GM23338 (cell line): ENCODE data around the gene ZC3H12C. TPM values are rescaled to one million over a fixed set of nuclear protein-coding genes. Genes with fewer than 3 reads are reported as not detected.

Experiments used
- ATAC-seq: fragments of 200-7000 bp; cut with Tn5 transposase; 3 replicates; pipeline ENCODE4 v1.9.1; 2020
- DNase-seq: peaks from one replicate; pipeline ENCODE4 v3.0.0-alpha.2; 2015; ENCODE audit warnings: low spot score
- H2AFZ ChIP-seq: fragments of 200-600 bp; sonication (generic); 2 replicates; pipeline ENCODE4 v1.8.0; 2016; ENCODE audit warnings: antibody characterized with exemption, mild to moderate bottlenecking, moderate library complexity
- H3F3A ChIP-seq: fragments of 200-600 bp; sonication (generic); replicated peaks from 2 replicates; pipeline ENCODE4 v1.8.0; 2017; ENCODE audit warnings: antibody characterized with exemption, mixed run types, low read depth
- H3K27ac ChIP-seq: fragments of 200-600 bp; sonication (generic); 2 replicates; pipeline ENCODE4 v1.6.1; 2016; ENCODE audit warnings: low read depth
- H3K27me3 ChIP-seq: fragments of 200-600 bp; sonication (generic); 2 replicates; pipeline ENCODE4 v1.8.0; 2016; ENCODE audit warnings: mild to moderate bottlenecking, mixed run types, moderate library complexity; ENCODE audit not compliant: insufficient read depth
- H3K36me3 ChIP-seq: fragments of 200-600 bp; sonication (generic); 2 replicates; pipeline ENCODE4 v1.8.0; 2016; ENCODE audit warnings: mild to moderate bottlenecking; ENCODE audit not compliant: insufficient read depth
- H3K4me1 ChIP-seq: fragments of 200-600 bp; sonication (generic); 2 replicates; pipeline ENCODE4 v1.8.0; 2016; ENCODE audit warnings: mild to moderate bottlenecking, moderate library complexity; ENCODE audit not compliant: insufficient read depth
- H3K4me2 ChIP-seq: fragments of 200-600 bp; sonication (generic); 2 replicates; pipeline ENCODE4 v1.7.1; 2017; ENCODE audit warnings: mixed run types
- H3K4me3 ChIP-seq: fragments of 200-600 bp; sonication (generic); 2 replicates; pipeline ENCODE4 v1.6.1; 2016; ENCODE audit warnings: mixed run types
- H3K79me2 ChIP-seq: fragments of 200-600 bp; sonication (generic); replicated peaks from 2 replicates; pipeline ENCODE4 v1.8.0; 2017; ENCODE audit warnings: mild to moderate bottlenecking; ENCODE audit not compliant: insufficient read depth
- H3K9me2 ChIP-seq: fragments of 200-600 bp; sonication (generic); 2 replicates; pipeline ENCODE4 v1.8.0; 2017; ENCODE audit not compliant: insufficient read depth
- H4K20me1 ChIP-seq: fragments of 200-600 bp; sonication (generic); replicated peaks from 2 replicates; pipeline ENCODE4 v1.8.0; 2017; ENCODE audit warnings: mild to moderate bottlenecking; ENCODE audit not compliant: insufficient read depth
- H3K27ac Mint-ChIP-seq: 2 replicates; pipeline ENCODE4 v1.8.0; 2020; ENCODE audit warnings: inconsistent platforms, mild to moderate bottlenecking, moderate library complexity, mixed read lengths
- H3K27me3 Mint-ChIP-seq: 3 replicates; pipeline ENCODE4 v1.8.0; 2022; ENCODE audit warnings: low read depth, mild to moderate bottlenecking, moderate library complexity, mixed read lengths, inconsistent platforms; ENCODE audit not compliant: insufficient read depth, poor library complexity
- H3K36me3 Mint-ChIP-seq: 3 replicates; pipeline ENCODE4 v1.8.0; 2021; ENCODE audit warnings: low read depth, mild to moderate bottlenecking, inconsistent platforms, moderate library complexity, mixed read lengths
- H3K4me1 Mint-ChIP-seq: 3 replicates; pipeline ENCODE4 v1.8.0; 2020; ENCODE audit warnings: mild to moderate bottlenecking, inconsistent platforms, mixed read lengths
- H3K4me3 Mint-ChIP-seq: 3 replicates; pipeline ENCODE4 v1.8.0; 2021; ENCODE audit warnings: moderate library complexity, mild to moderate bottlenecking, inconsistent platforms, mixed read lengths
- H3K9me3 Mint-ChIP-seq: 3 replicates; pipeline ENCODE4 v1.8.0; 2020; ENCODE audit warnings: moderate library complexity, mild to moderate bottlenecking, inconsistent platforms, mixed read lengths
- CREB1 ChIP-seq: fragments of 250-450 bp; sonication (Bioruptor Pico); IDR thresholded peaks from 2 replicates; pipeline ENCODE4 v1.5.0; 2020; ENCODE audit warnings: low read depth, mild to moderate bottlenecking, moderate library complexity
- CTCF ChIP-seq, 2 experiments: fragments of 200-600 bp in 1 of 2; sonication (generic) in 1 of 2; conservative IDR thresholded peaks; 2 replicates each; pipeline versions ENCODE4 v1.5.1 to v1.6.1; 2016 to 2017; ENCODE audit warnings: antibody characterized with exemption in 2 of 2, low read depth in 2 of 2, mild to moderate bottlenecking in 2 of 2, moderate library complexity in 1 of 2
- ETS1 ChIP-seq: IDR thresholded peaks from 2 replicates; pipeline ENCODE4 v1.6.1; 2016; ENCODE audit warnings: antibody characterized with exemption
- EZH2 ChIP-seq: fragments of 200-600 bp; sonication (generic); IDR thresholded peaks from one replicate; pipeline ENCODE4 v1.8.0; 2017; ENCODE audit warnings: antibody characterized with exemption, mild to moderate bottlenecking, low read depth; ENCODE audit not compliant: unreplicated experiment
- EZH2phosphoT487 ChIP-seq: fragments of 200-600 bp; sonication (generic); IDR thresholded peaks from one replicate; pipeline ENCODE4 v1.8.1; 2018; ENCODE audit warnings: antibody characterized with exemption; ENCODE audit not compliant: unreplicated experiment
- JUNB ChIP-seq: IDR thresholded peaks from one replicate; pipeline ENCODE4 v1.6.1; 2016; ENCODE audit warnings: antibody characterized with exemption; ENCODE audit not compliant: unreplicated experiment
- NANOG ChIP-seq: IDR thresholded peaks from 2 replicates; pipeline ENCODE4 v1.6.1; 2016; ENCODE audit warnings: antibody characterized with exemption, borderline replicate concordance
- POLR2AphosphoS5 ChIP-seq: IDR thresholded peaks from 2 replicates; pipeline ENCODE4 v1.6.1; 2016; ENCODE audit warnings: antibody characterized with exemption, low read depth
- REST ChIP-seq: IDR thresholded peaks from one replicate; pipeline ENCODE4 v1.6.1; 2018; ENCODE audit warnings: antibody characterized with exemption; ENCODE audit not compliant: unreplicated experiment
- STAT1 ChIP-seq: IDR thresholded peaks from one replicate; pipeline ENCODE4 v1.6.1; 2016; ENCODE audit warnings: antibody characterized with exemption; ENCODE audit not compliant: unreplicated experiment
- ZNF114 ChIP-seq: fragments of 250-450 bp; sonication (Bioruptor Pico); IDR thresholded peaks from 2 replicates; pipeline ENCODE4 v1.5.0; 2020; ENCODE audit warnings: mild to moderate bottlenecking, moderate library complexity
- ZNF331 ChIP-seq: fragments of 250-450 bp; sonication (Bioruptor Pico); IDR thresholded peaks from 2 replicates; pipeline ENCODE4 v1.5.0; 2020; ENCODE audit warnings: low read depth, mild to moderate bottlenecking, moderate library complexity
- ZNF462 ChIP-seq: fragments of 250-450 bp; sonication (Bioruptor Pico); IDR thresholded peaks from 2 replicates; pipeline ENCODE4 v1.5.0; 2020; ENCODE audit warnings: mild to moderate bottlenecking, moderate library complexity
- polyA plus RNA-seq: library from polyadenylated mRNA; unstranded; fragments of >200 nt; fragmentation: Nextera tagmentation; extraction: Ambion mirVana; gene quantifications from 2 replicates; pipeline ENCODE4 v1.2.1, GENCODE V29; 2016
- total RNA-seq: library from RNA; depleted of rRNA; stranded (reverse); fragments of >200 nt; shearing (Covaris generic); gene quantifications from 2 replicates; pipeline ENCODE4 v1.2.3, GENCODE V29; 2014

Gene ZC3H12C
- total and polyA plus RNA-seq, 2 experiments from 2014 or later: 0.55 to 2.4 TPM

- H3K79me2 ChIP-seq: no peaks in the 10 kb centered on the region; the same call in 1 of the 2 replicates
- Mint-ChIP-seq H3K9me3 (no peaks in the 10 kb centered on the region), H3K4me1 (peaks cover 43% of the 10 kb centered on the region), H3K4me3 (no peak overlapping the region), H3K27ac (no peak overlapping the region), H3K36me3 (peaks cover 3% of the 10 kb centered on the region; the same call in 1 of the 3 replicates), H3K27me3 (peaks cover 1% of the 10 kb centered on the region)
- DNase-seq (no peak), ATAC-seq (no peak)
- H3K4me3 ChIP-seq: no peak overlapping the region
- H4K20me1 ChIP-seq: no peaks in the 10 kb centered on the region
- TF ChIP-seq CREB1 (CRISPR knock-in tag) (no peak), REST (no peak), NANOG (no peak), ZNF114 (CRISPR knock-in tag) (no peak), ETS1 (no peak), EZH2phosphoT487 (no peak), ZNF462 (CRISPR knock-in tag) (no peak), POLR2AphosphoS5 (no peak), JUNB (no peak), STAT1 (no peak), CTCF (conservative IDR thresholded peaks at IDR 0.05; ENCODE audit: low read depth in 2 of 2) (no peak), ZNF331 (CRISPR knock-in tag) (no peak), EZH2 (no peak)
- no peak overlapping the region for H3K4me2 ChIP-seq
- no peaks in the 10 kb centered on the region for H3F3A ChIP-seq
- no peaks in the 10 kb centered on the region for H3K27me3 ChIP-seq
- peaks cover 24% of the 10 kb centered on the region for H3K4me1 ChIP-seq
- no peak overlapping the region for H2AFZ ChIP-seq
- H3K27ac ChIP-seq: no peak overlapping the region
- H3K9me2 ChIP-seq: no peaks in the 10 kb centered on the region
- no peaks in the 10 kb centered on the region for H3K36me3 ChIP-seq
Measured at GRCh38 chr11:110124605-110125004, 31.4 kb downstream of the ZC3H12C start.
